ENCODE results near the gene DGKI. TPM values are rescaled to one million over a fixed set of nuclear protein-coding genes. Genes with fewer than 3 reads are reported as not detected.
"Not testable (repeated sequence)": the region's sequence is repeated elsewhere in the genome, so short reads cannot be mapped to it uniquely, and the experiment has no call there.

Gene DGKI
- total RNA-seq, 1 donor from 2014 or later = 2.2 TPM

DNA sequence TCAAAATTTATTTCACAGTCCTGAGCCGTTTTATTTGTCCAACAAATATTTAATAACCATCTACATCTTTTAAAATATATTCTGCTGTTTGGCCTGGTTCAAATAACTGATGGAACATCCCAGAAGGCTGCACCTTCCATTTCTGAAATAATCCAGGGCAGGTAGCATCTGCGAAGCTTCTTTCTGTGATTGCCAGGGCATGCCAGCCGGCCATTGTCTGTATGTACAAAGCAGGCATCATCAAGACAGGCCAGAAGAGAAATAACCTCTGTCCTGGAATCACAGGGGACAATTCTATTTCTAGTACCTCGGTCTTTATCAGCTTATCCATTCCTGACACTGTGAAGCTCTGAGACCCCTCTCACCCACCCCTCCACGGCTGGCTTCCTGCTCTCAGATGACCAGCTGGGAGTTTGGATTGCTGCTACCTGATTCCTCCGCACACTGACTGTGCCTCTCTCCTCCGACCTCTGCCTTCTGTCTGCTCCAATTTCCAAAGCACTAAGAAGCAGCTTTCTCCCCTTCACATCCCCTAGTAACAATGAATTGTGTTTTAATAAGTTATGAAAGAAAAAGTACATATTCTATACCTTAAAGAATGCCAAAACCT lies 8.0 kb downstream of the DGKI start:
- Mint-ChIP-seq H3K36me3 (ENCODE audit: low read depth) (no peaks in the 10 kb centered on the region), H3K4me3 (no peak overlapping the region), H3K27ac (ENCODE audit: unreplicated experiment) (no peak overlapping the region), H3K4me1 (peaks cover 21% of the 10 kb centered on the region), H3K27me3 (ENCODE audit: low read depth) (peaks cover 15% of the 10 kb centered on the region), H3K9me3 (no peaks in the 10 kb centered on the region)
- TF ChIP-seq, protein P1, sequence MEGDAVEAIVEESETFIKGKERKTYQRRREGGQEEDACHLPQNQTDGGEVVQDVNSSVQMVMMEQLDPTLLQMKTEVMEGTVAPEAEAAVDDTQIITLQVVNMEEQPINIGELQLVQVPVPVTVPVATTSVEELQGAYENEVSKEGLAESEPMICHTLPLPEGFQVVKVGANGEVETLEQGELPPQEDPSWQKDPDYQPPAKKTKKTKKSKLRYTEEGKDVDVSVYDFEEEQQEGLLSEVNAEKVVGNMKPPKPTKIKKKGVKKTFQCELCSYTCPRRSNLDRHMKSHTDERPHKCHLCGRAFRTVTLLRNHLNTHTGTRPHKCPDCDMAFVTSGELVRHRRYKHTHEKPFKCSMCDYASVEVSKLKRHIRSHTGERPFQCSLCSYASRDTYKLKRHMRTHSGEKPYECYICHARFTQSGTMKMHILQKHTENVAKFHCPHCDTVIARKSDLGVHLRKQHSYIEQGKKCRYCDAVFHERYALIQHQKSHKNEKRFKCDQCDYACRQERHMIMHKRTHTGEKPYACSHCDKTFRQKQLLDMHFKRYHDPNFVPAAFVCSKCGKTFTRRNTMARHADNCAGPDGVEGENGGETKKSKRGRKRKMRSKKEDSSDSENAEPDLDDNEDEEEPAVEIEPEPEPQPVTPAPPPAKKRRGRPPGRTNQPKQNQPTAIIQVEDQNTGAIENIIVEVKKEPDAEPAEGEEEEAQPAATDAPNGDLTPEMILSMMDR (conservative IDR thresholded peaks at IDR 0.05) = no peak
- DNase-seq (ENCODE audit: low read depth, low spot score) = no peak

DNA sequence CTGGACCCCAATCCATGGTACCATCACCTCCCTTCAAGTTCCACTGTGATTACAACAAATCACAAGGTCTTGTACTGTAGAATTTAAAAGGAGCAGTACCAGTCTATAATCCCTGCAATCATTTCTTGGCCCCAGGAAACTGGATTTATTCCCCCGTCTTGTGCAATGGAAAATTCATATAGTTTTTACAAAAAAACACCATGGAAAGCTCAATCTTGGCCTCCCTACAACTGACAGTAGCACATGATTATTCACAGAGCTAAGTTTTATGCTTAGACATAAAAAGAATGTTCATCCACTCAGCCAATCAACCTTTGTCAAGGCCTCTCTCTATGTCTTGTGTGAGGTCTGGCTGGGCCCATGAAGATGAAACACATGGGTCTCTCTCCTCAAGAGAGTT lies 10.2 kb downstream of the DGKI start:
- peaks cover 21% of the 10 kb centered on the region for H3K4me1 Mint-ChIP-seq
- peaks cover 8% of the 10 kb centered on the region for H3K9me3 Mint-ChIP-seq
- no peak for DNase-seq (ENCODE audit: low read depth, low spot score)
- TF ChIP-seq, protein P1 (conservative IDR thresholded peaks at IDR 0.05) = no peak
- H3K27me3 Mint-ChIP-seq (ENCODE audit: low read depth) = peaks cover under 1% of the 10 kb centered on the region
- H3K4me3 Mint-ChIP-seq = no peak overlapping the region
- H3K27ac Mint-ChIP-seq (ENCODE audit: unreplicated experiment) = no peak overlapping the region
- peaks cover 10% of the 10 kb centered on the region for H3K36me3 Mint-ChIP-seq (ENCODE audit: low read depth)

DNA sequence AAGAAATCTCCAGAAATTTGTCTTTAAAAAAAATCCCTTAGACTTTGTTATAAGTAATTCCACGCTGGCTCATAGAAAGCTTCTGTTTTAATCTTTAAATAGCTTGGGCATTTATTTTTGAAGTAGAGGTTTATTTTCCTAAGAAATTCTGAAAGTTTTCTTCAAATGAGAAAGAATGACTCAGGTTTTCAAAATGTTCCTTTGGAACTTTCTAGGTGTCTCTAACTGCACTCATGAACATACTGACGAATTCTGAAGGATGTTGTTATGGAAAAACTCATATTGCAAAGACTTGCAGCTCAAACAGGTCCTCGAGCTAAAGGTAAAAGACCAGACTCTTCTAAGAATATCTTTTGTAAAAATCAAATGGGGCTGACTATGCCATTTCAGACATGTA lies 10.7 kb downstream of the DGKI start:
- Mint-ChIP-seq H3K9me3 (peaks cover 9% of the 10 kb centered on the region), H3K27me3 (ENCODE audit: low read depth) (no peaks in the 10 kb centered on the region), H3K4me3 (no peak overlapping the region), H3K36me3 (ENCODE audit: low read depth) (peaks cover 10% of the 10 kb centered on the region), H3K4me1 (peaks cover 21% of the 10 kb centered on the region), H3K27ac (ENCODE audit: unreplicated experiment) (no peak overlapping the region)
- TF ChIP-seq, protein P1 (conservative IDR thresholded peaks at IDR 0.05) = no peak
- DNase-seq (ENCODE audit: low read depth, low spot score) = no peak

DNA sequence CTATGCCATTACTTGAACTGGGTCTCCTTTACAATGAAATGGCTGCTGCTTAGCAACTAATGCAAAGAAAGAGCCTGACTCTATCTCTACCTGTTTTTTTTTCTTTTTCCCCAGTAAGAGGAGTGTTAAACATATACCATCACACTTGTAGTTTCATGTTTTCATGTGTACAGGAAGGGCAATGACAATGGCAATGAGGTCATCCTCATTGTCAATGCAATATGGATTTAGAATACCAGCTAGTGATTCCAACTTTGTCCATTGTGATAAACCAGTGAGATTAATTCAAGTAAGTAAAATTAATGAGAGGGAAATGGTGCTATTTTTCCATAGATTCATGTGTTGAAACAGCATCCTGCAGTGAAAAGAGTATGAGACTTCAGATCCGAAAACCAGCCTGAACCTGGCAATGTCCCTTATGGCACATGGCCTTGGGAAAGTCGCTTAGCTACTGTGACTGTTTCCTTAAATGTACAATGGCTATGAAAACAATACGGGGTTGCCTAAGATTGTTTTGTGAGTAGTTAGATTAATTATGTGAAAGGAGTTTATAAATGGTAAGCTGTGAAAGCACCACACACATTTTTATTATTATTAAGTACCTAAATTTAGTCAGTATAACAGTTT lies 11.2 kb downstream of the DGKI start:
- H3K27ac Mint-ChIP-seq (ENCODE audit: unreplicated experiment) = no peak overlapping the region
- DNase-seq (ENCODE audit: low read depth, low spot score) = no peak
- peaks cover 21% of the 10 kb centered on the region for H3K4me1 Mint-ChIP-seq
- H3K4me3 Mint-ChIP-seq = no peak overlapping the region
- H3K27me3 Mint-ChIP-seq (ENCODE audit: low read depth) = no peaks in the 10 kb centered on the region
- peaks cover 10% of the 10 kb centered on the region for H3K36me3 Mint-ChIP-seq (ENCODE audit: low read depth)
- TF ChIP-seq, protein P1 (conservative IDR thresholded peaks at IDR 0.05) = no peak
- H3K9me3 Mint-ChIP-seq = peaks cover 13% of the 10 kb centered on the region

DNA sequence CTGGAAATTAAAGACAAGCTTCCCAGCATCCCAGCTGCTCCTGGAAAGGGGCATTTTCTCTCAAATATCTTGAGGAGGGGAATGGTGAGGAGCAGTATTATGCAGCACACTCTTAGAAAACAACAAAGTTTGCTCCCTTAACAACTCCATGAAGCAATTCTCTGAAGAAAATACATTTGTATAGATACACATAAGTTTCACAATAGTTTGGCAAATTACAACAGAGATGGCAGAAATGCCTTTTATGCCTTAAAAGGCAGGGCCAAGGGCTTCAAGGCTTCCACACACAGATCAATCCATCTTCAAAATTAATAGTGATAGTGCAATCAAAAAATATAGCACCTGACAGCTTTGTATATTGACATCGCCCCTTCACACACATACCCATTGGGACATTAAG lies 12.2 kb downstream of the DGKI start:
- Mint-ChIP-seq H3K27ac (ENCODE audit: unreplicated experiment) (no peak overlapping the region), H3K36me3 (ENCODE audit: low read depth) (peaks cover 10% of the 10 kb centered on the region), H3K27me3 (ENCODE audit: low read depth) (no peaks in the 10 kb centered on the region), H3K4me1 (peaks cover 11% of the 10 kb centered on the region), H3K9me3 (peaks cover 16% of the 10 kb centered on the region), H3K4me3 (no peak overlapping the region)
- DNase-seq (ENCODE audit: low read depth, low spot score) = no peak
- TF ChIP-seq, protein P1 (conservative IDR thresholded peaks at IDR 0.05) = no peak

DNA sequence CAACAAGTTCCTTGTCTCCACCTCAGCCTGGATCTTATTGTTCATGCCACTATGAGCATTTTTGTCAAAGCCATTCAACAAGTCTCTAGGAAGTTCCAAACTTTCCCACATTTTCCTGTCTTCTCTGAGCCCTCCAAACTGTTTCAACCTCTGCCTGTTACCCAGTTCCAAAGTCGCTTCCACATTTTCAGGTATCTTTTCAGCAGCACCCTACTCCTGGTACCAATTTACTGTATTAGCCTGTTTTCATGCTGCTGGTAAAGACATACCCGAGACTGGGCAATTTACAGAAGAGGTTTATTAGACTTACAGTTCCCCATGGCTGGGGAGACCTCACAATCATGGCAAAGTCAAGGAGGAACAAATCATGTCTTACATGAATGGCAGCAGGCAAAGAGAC lies 13.8 kb downstream of the DGKI start:
- not testable (repeated sequence) for DNase-seq (ENCODE audit: low read depth, low spot score); H3K27ac Mint-ChIP-seq (ENCODE audit: unreplicated experiment); H3K27me3 Mint-ChIP-seq (ENCODE audit: low read depth); H3K4me3 Mint-ChIP-seq; H3K4me1 Mint-ChIP-seq
- Mint-ChIP-seq H3K36me3 (ENCODE audit: low read depth) (peaks cover 10% of the 10 kb centered on the region), H3K9me3 (peaks cover 16% of the 10 kb centered on the region)

Measured in neural crest cell (in vitro differentiated cells).